H9 (cell line): Measurements from ENCODE around the gene KCNAB3. TPM values are rescaled to one million over a fixed set of nuclear protein-coding genes. Genes with fewer than 3 reads are reported as not detected.

Experiments used
- DNase-seq: peaks from one replicate; pipeline ENCODE4 v3.0.0-alpha.2; 2017
- H2AFZ ChIP-seq: one replicate; pipeline ENCODE4 v1.6.1; 2013; ENCODE audit warnings: mild to moderate bottlenecking, low read length, control low read depth, moderate library complexity
- H2AK5ac ChIP-seq: 2 replicates; pipeline ENCODE4 v1.6.1; 2013; ENCODE audit warnings: low read length, control low read depth, mixed read lengths; ENCODE audit not compliant: insufficient read length
- H2BK120ac ChIP-seq: one replicate; pipeline ENCODE4 v1.6.1; 2013; ENCODE audit warnings: low read depth, mild to moderate bottlenecking, low read length, control low read depth, inconsistent platforms; ENCODE audit not compliant: poor library complexity, severe bottlenecking
- H2BK12ac ChIP-seq: 2 replicates; pipeline ENCODE4 v1.6.1; 2013; ENCODE audit warnings: low read length, control low read depth, mixed read lengths, low read depth; ENCODE audit not compliant: insufficient read length
- H2BK15ac ChIP-seq: 2 replicates; pipeline ENCODE4 v1.6.1; 2013; ENCODE audit warnings: low read depth, low read length, control low read depth
- H2BK20ac ChIP-seq: one replicate; pipeline ENCODE4 v1.6.1; 2013; ENCODE audit warnings: low read depth, mild to moderate bottlenecking, low read length, control low read depth, inconsistent platforms; ENCODE audit not compliant: poor library complexity, severe bottlenecking
- H2BK5ac ChIP-seq: 2 replicates; pipeline ENCODE4 v1.6.1; 2013; ENCODE audit warnings: low read length, control low read depth, mixed read lengths; ENCODE audit not compliant: insufficient read length
- H3K14ac ChIP-seq: 2 replicates; pipeline ENCODE4 v1.6.1; 2013; ENCODE audit warnings: low read length, control low read depth; ENCODE audit not compliant: insufficient read depth
- H3K18ac ChIP-seq: 2 replicates; pipeline ENCODE4 v1.6.1; 2013; ENCODE audit warnings: low read depth, mild to moderate bottlenecking, mixed read lengths, low read length, control low read depth; ENCODE audit not compliant: insufficient read length
- H3K23ac ChIP-seq: 2 replicates; pipeline ENCODE4 v1.6.1; 2013; ENCODE audit warnings: low read length, control low read depth, mixed read lengths, low read depth; ENCODE audit not compliant: insufficient read length
- H3K23me2 ChIP-seq: 2 replicates; pipeline ENCODE4 v1.6.1; 2013; ENCODE audit warnings: low read depth, mild to moderate bottlenecking, mixed read lengths, low read length, control low read depth; ENCODE audit not compliant: insufficient read length, poor library complexity, severe bottlenecking
- H3K27ac ChIP-seq: 2 replicates; pipeline ENCODE4 v1.5.1; 2013; ENCODE audit warnings: low read length, control low read depth, mixed read lengths, low read depth; ENCODE audit not compliant: insufficient read length
- H3K27me3 ChIP-seq: 2 replicates; pipeline ENCODE4 v1.6.1; 2013; ENCODE audit warnings: low read length, control low read depth, inconsistent platforms; ENCODE audit not compliant: insufficient read depth
- H3K4ac ChIP-seq: 2 replicates; pipeline ENCODE4 v1.6.1; 2013; ENCODE audit warnings: low read depth, mild to moderate bottlenecking, control low read depth, inconsistent platforms, low read length, moderate library complexity
- H3K4me1 ChIP-seq: 2 replicates; pipeline ENCODE4 v1.6.1; 2013; ENCODE audit warnings: low read length, control low read depth, inconsistent platforms; ENCODE audit not compliant: insufficient read depth
- H3K4me2 ChIP-seq: 2 replicates; pipeline ENCODE4 v1.6.1; 2013; ENCODE audit warnings: low read length, control low read depth, mixed read lengths; ENCODE audit not compliant: insufficient read length, insufficient read depth
- H3K56ac ChIP-seq: 2 replicates; pipeline ENCODE4 v1.6.1; 2013; ENCODE audit warnings: low read depth, mild to moderate bottlenecking, mixed read lengths, low read length, control low read depth; ENCODE audit not compliant: insufficient read length
- H3K79me1 ChIP-seq: 2 replicates; pipeline ENCODE4 v1.6.1; 2013; ENCODE audit warnings: low read depth, mild to moderate bottlenecking, moderate library complexity, low read length, control low read depth, inconsistent platforms; ENCODE audit not compliant: insufficient read depth, poor library complexity, severe bottlenecking
- H3K79me2 ChIP-seq: 2 replicates; pipeline ENCODE4 v1.6.1; 2013; ENCODE audit warnings: low read length, control low read depth, inconsistent platforms; ENCODE audit not compliant: insufficient read depth
- H3K9ac ChIP-seq: 2 replicates; pipeline ENCODE4 v1.6.1; 2013; ENCODE audit warnings: low read length, control low read depth, mixed read lengths; ENCODE audit not compliant: insufficient read length; ENCODE audit errors: extremely low read depth
- H3K9me3 ChIP-seq: one replicate; pipeline ENCODE4 v1.6.1; 2013; ENCODE audit warnings: low read depth, low read length, inconsistent platforms; ENCODE audit not compliant: control insufficient read depth
- H3T11ph ChIP-seq: one replicate; pipeline ENCODE4 v1.6.1; 2013; ENCODE audit warnings: mild to moderate bottlenecking, low read length, control low read depth, inconsistent platforms
- H4K20me1 ChIP-seq: one replicate; pipeline ENCODE4 v1.6.1; 2013; ENCODE audit not compliant: control insufficient read depth, insufficient read length, insufficient read depth
- H4K5ac ChIP-seq: 2 replicates; pipeline ENCODE4 v1.6.1; 2013; ENCODE audit warnings: low read depth, mild to moderate bottlenecking, mixed read lengths, low read length, control low read depth; ENCODE audit not compliant: insufficient read length
- H4K8ac ChIP-seq: replicated peaks from 2 replicates; pipeline ENCODE4 v1.6.1; 2013; ENCODE audit warnings: low read length, control low read depth, mixed read lengths, low read depth; ENCODE audit not compliant: insufficient read length
- H4K91ac ChIP-seq: 2 replicates; pipeline ENCODE4 v1.6.1; 2013; ENCODE audit warnings: low read depth, mild to moderate bottlenecking, moderate library complexity, mixed read lengths, low read length, control low read depth; ENCODE audit not compliant: insufficient read length
- H3K27ac Mint-ChIP-seq, 3 experiments: 2 replicates in 2 of 3; 3 replicates in 1 of 3; pipeline ENCODE4 v1.8.0; 2020 to 2021; ENCODE audit warnings: mixed read lengths in 3 of 3, mild to moderate bottlenecking in 1 of 3, moderate library complexity in 1 of 3
- H3K27me3 Mint-ChIP-seq: 2 replicates; pipeline ENCODE4 v1.8.0; 2021; ENCODE audit warnings: low read depth, mild to moderate bottlenecking, moderate library complexity, mixed read lengths
- H3K36me3 Mint-ChIP-seq, 3 experiments: 2 replicates in 2 of 3; 3 replicates in 1 of 3; pipeline ENCODE4 v1.8.0; 2020 to 2021; ENCODE audit warnings: low read depth in 3 of 3, mixed read lengths in 3 of 3; ENCODE audit not compliant: insufficient read depth in 1 of 3
- H3K4me1 Mint-ChIP-seq, 2 experiments: 2 replicates each; pipeline ENCODE4 v1.8.0; 2020; ENCODE audit warnings: mixed read lengths in 2 of 2
- H3K4me3 Mint-ChIP-seq, 2 experiments: 2 replicates in 1 of 2; 3 replicates in 1 of 2; pipeline ENCODE4 v1.8.0; 2020 to 2021; ENCODE audit warnings: mild to moderate bottlenecking in 2 of 2, mixed read lengths in 2 of 2, moderate library complexity in 1 of 2
- H3K9me3 Mint-ChIP-seq, 2 experiments: 2 replicates in 1 of 2; 3 replicates in 1 of 2; pipeline ENCODE4 v1.8.0; 2020; ENCODE audit warnings: mild to moderate bottlenecking in 2 of 2, mixed read lengths in 2 of 2, moderate library complexity in 1 of 2
- CTCF ChIP-seq: fragments of 200-600 bp; sonication (generic); conservative IDR thresholded peaks from 3 replicates; pipeline ENCODE4 v1.8.0; 2021; ENCODE audit warnings: antibody characterized with exemption, mild to moderate bottlenecking
- WGBS: extraction: QIAGEN DNeasy Blood & Tissue Kit; methylation state at CpG from one replicate; pipeline ENCODE4 v1.1.7; 2013; ENCODE audit warnings: missing lambda C conversion rate, low lambda C conversion rate, mixed read lengths; ENCODE audit not compliant: insufficient read length; ENCODE audit errors: extremely low coverage; 5-methylcytosine and 5-hydroxymethylcytosine counted together
- total RNA-seq: library from RNA; stranded (reverse); gene quantifications from 2 replicates; pipeline ENCODE4 v1.2.1, GENCODE V29; 2021

Gene KCNAB3
- total RNA-seq, 1 experiment from 2014 or later: 6.4 TPM

GRCh38 chr17:7956228-7956965 is 26.7 kb upstream of the KCNAB3 start:
- H4K5ac ChIP-seq: no peak overlapping the region
- H4K8ac ChIP-seq: no peak overlapping the region
- Mint-ChIP-seq H3K27ac (peak overlapping the region in 1 of 3 experiments; percentile 40; a peak in 1 of 7 replicates), H3K4me3 (no peak overlapping the region), H3K27me3 (no peaks in the 10 kb centered on the region; the same call in none of the 2 replicates), H3K9me3 (no peaks in the 10 kb centered on the region), H3K36me3 (no peaks in the 10 kb centered on the region), H3K4me1 (peaks cover 9 to 16% of the 10 kb centered on the region in 2 experiments)
- no peak overlapping the region for H3K9ac ChIP-seq
- H3K56ac ChIP-seq: no peak overlapping the region
- no peak overlapping the region for H4K91ac ChIP-seq
- no peaks in the 10 kb centered on the region; the same call in 1 of the 2 replicates for H3K4me1 ChIP-seq
- no peaks in the 10 kb centered on the region for H3K23me2 ChIP-seq
- no peak overlapping the region for H2BK120ac ChIP-seq
- H3K27ac ChIP-seq: no peak overlapping the region
- no peak overlapping the region for H3K18ac ChIP-seq
- TF ChIP-seq CTCF: no peak
- no peaks in the 10 kb centered on the region for H3K79me2 ChIP-seq
- H4K20me1 ChIP-seq: no peaks in the 10 kb centered on the region
- no peak overlapping the region for H2BK12ac ChIP-seq
- no peak overlapping the region for H2AK5ac ChIP-seq
- H3K4ac ChIP-seq: no peak overlapping the region
- H3K4me2 ChIP-seq: no peak overlapping the region
- no peaks in the 10 kb centered on the region for H3K79me1 ChIP-seq
- no peak overlapping the region for H3K14ac ChIP-seq
- no peak for DNase-seq
- no peak overlapping the region for H2BK15ac ChIP-seq
- H3K27me3 ChIP-seq: no peaks in the 10 kb centered on the region
- no peak overlapping the region for H3T11ph ChIP-seq
- no peak overlapping the region for H2BK5ac ChIP-seq
- H2AFZ ChIP-seq: no peak overlapping the region
- H3K23ac ChIP-seq: no peak overlapping the region
- no peaks in the 10 kb centered on the region for H3K9me3 ChIP-seq
- WGBS: no CpG with 5 or more reads among the region's 11 CpGs
- no peak overlapping the region for H2BK20ac ChIP-seq
